Upper lobe of left lung (tissue), 4 donors: ENCODE results near the gene DOCK4.

Experiments
- EP300 ChIP-seq, 4 donors: sonication (generic); formaldehyde crosslinking; IDR thresholded peaks; one replicate each; pipeline ENCODE4 v1.5.1; 2017; ENCODE audit warnings: antibody characterized with exemption in 4 of 4, control low read depth in 2 of 4
- POLR2A ChIP-seq, 4 donors: fragments of 450-650 bp; IDR thresholded peaks; one replicate each; pipeline ENCODE4 v1.5.1; 2016 to 2017; ENCODE audit warnings: antibody characterized with exemption in 4 of 4, mild to moderate bottlenecking in 2 of 4
- POLR2AphosphoS5 ChIP-seq, 2 donors: sonication (generic); formaldehyde crosslinking; IDR thresholded peaks; one replicate each; pipeline ENCODE4 v1.5.1; 2017; ENCODE audit warnings: antibody characterized with exemption in 2 of 2
- TF ChIP-seq, protein P1 (sequence below), 6 experiments: fragments of 450-650 bp in 4 of 6; fragments of 200-600 bp in 2 of 6; sonication (generic) in 2 of 6; IDR thresholded peaks; one replicate each; pipeline ENCODE4 v1.5.1; 2016 to 2019; ENCODE audit warnings: antibody characterized with exemption in 6 of 6

GRCh38 chr7:112025556-112025955 lies 180.6 kb downstream of the DOCK4 start:
- TF ChIP-seq, protein P1, sequence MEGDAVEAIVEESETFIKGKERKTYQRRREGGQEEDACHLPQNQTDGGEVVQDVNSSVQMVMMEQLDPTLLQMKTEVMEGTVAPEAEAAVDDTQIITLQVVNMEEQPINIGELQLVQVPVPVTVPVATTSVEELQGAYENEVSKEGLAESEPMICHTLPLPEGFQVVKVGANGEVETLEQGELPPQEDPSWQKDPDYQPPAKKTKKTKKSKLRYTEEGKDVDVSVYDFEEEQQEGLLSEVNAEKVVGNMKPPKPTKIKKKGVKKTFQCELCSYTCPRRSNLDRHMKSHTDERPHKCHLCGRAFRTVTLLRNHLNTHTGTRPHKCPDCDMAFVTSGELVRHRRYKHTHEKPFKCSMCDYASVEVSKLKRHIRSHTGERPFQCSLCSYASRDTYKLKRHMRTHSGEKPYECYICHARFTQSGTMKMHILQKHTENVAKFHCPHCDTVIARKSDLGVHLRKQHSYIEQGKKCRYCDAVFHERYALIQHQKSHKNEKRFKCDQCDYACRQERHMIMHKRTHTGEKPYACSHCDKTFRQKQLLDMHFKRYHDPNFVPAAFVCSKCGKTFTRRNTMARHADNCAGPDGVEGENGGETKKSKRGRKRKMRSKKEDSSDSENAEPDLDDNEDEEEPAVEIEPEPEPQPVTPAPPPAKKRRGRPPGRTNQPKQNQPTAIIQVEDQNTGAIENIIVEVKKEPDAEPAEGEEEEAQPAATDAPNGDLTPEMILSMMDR (IDR thresholded peaks at IDR 0.05): no peak
- TF ChIP-seq POLR2A (IDR thresholded peaks at IDR 0.05) (no peak), EP300 (IDR thresholded peaks at IDR 0.05) (no peak), POLR2AphosphoS5 (IDR thresholded peaks at IDR 0.05) (no peak)
